Fibroblast of skin of scalp (primary cell): Measurements from ENCODE around the gene GRID2.

ENCODE experiments used
- DNase-seq: peaks from one replicate; pipeline ENCODE4 v3.0.0-alpha.2; 2013

Gene GRID2

GRCh38 chr4:92735025-92735665, 431.4 kb downstream of the GRID2 start:
- no peak for DNase-seq

GRCh38 chr4:92760433-92760832, 456.7 kb downstream of the GRID2 start:
- DNase-seq, result no peak

- DNase-seq, result no peak
These were observed 472.3 kb downstream of the GRID2 start for GRCh38 chr4:92776080-92776479.

GRCh38 chr4:92789741-92790140, 486.0 kb downstream of the GRID2 start:
- DNase-seq, result no peak

GRCh38 chr4:92791871-92792440, 488.2 kb downstream of the GRID2 start:
- peak; percentile 4 for DNase-seq

- no peak for DNase-seq
These were observed 505.6 kb downstream of the GRID2 start for GRCh38 chr4:92809381-92809780.

- no peak for DNase-seq
These were observed 508.9 kb downstream of the GRID2 start for GRCh38 chr4:92812652-92813051.

GRCh38 chr4:92814677-92815076, 510.9 kb downstream of the GRID2 start:
- no peak for DNase-seq

- no peak for DNase-seq
These were observed 521.5 kb downstream of the GRID2 start for GRCh38 chr4:92825256-92825655.

GRCh38 chr4:92825791-92826190, 522.0 kb downstream of the GRID2 start:
- DNase-seq, result no peak

- DNase-seq, result no peak
These were observed 527.0 kb downstream of the GRID2 start for GRCh38 chr4:92830771-92831170.

GRCh38 chr4:92840880-92841279, 537.1 kb downstream of the GRID2 start:
- DNase-seq, result no peak

GRCh38 chr4:92843784-92844183, 540.0 kb downstream of the GRID2 start:
- DNase-seq, result no peak

- no peak for DNase-seq
These were observed 543.3 kb downstream of the GRID2 start for GRCh38 chr4:92847026-92847425.

- no peak for DNase-seq
These were observed 558.7 kb downstream of the GRID2 start for GRCh38 chr4:92862509-92862908.

GRCh38 chr4:92864096-92864495, 560.3 kb downstream of the GRID2 start:
- no peak for DNase-seq

- no peak for DNase-seq
These were observed 568.8 kb downstream of the GRID2 start for GRCh38 chr4:92872604-92873003.

GRCh38 chr4:92885632-92886031, 581.9 kb downstream of the GRID2 start:
- DNase-seq, result no peak

- DNase-seq, result no peak
These were observed 648.7 kb downstream of the GRID2 start for GRCh38 chr4:92952426-92952825.

- DNase-seq, result no peak
These were observed 649.1 kb downstream of the GRID2 start for GRCh38 chr4:92952897-92953296.

- DNase-seq, result no peak
These were observed 649.7 kb downstream of the GRID2 start for GRCh38 chr4:92953462-92953861.

- no peak for DNase-seq
These were observed 658.1 kb downstream of the GRID2 start for GRCh38 chr4:92961881-92962280.

GRCh38 chr4:92962831-92963230, 659.1 kb downstream of the GRID2 start:
- DNase-seq, result peak; percentile 61

- peak; percentile 22 for DNase-seq
These were observed 664.8 kb downstream of the GRID2 start for GRCh38 chr4:92968556-92968955.

GRCh38 chr4:92968996-92969395, 665.2 kb downstream of the GRID2 start:
- no peak for DNase-seq
